ENCODE measurements around the gene MTAP. TPM values are rescaled to one million over a fixed set of nuclear protein-coding genes. Genes with fewer than 3 reads are reported as not detected.

The MTAP gene
- total and polyA plus RNA-seq, 2 of the 13 experiments (the other 11 are each of a cell fraction or from before 2014, with no cell fraction given): 16.7 to 51.2 TPM

DNA sequence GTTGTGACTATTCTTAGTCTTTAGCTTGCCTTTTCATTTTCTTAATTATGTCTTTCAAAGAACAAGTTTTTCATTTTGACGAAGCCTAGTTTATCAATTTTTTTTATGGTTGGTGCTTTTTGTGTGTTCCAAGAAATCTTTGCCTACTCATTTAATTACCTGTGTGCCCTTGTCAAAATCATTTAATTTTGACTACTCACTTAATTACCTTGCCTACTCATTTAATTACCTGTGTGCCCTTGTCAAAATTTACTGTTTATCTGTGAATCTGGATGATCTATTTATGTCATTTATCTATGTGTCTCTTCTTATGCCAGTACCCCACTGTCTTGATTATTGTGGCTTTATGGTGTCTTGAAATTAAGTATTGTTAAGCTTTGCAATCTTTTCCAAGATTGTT, 63.9 kb downstream of the MTAP start (continued):
- TF ChIP-seq, protein P1, sequence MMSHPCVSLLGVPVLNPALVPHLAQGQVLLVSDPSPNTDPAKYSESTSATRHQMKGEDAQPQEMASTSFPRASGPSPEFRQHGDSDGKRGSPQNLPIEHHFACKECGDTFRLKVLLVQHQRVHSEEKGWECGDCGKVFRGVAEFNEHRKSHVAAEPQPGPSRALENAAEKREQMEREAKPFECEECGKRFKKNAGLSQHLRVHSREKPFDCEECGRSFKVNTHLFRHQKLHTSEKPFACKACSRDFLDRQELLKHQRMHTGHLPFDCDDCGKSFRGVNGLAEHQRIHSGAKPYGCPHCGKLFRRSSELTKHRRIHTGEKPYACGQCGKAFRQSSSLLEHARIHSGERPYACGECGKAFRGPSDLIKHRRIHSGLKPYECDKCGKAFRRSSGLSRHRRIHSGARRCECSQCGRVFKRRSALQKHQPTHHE (CRISPR knock-in tag; IDR thresholded peaks at IDR 0.05; ENCODE audit: borderline replicate concordance): no peak
- no peak for TF ChIP-seq ISL2 (CRISPR knock-in tag; IDR thresholded peaks at IDR 0.05)
- TF ChIP-seq AGO1 (IDR thresholded peaks at IDR 0.05; ENCODE audit: low read depth, low read length, poor library complexity, severe bottlenecking): no peak
- TF ChIP-seq ZNF737 (CRISPR knock-in tag; IDR thresholded peaks at IDR 0.05; ENCODE audit: borderline replicate concordance): no peak
- no peak for TF ChIP-seq RAD51 (IDR thresholded peaks at IDR 0.05; ENCODE audit: borderline replicate concordance)
- no peak for TF ChIP-seq SUZ12 (IDR thresholded peaks at IDR 0.05; ENCODE audit: low read depth, low read length)
- TF ChIP-seq SNAPC2 (CRISPR knock-in tag; IDR thresholded peaks at IDR 0.05): no peak

DNA sequence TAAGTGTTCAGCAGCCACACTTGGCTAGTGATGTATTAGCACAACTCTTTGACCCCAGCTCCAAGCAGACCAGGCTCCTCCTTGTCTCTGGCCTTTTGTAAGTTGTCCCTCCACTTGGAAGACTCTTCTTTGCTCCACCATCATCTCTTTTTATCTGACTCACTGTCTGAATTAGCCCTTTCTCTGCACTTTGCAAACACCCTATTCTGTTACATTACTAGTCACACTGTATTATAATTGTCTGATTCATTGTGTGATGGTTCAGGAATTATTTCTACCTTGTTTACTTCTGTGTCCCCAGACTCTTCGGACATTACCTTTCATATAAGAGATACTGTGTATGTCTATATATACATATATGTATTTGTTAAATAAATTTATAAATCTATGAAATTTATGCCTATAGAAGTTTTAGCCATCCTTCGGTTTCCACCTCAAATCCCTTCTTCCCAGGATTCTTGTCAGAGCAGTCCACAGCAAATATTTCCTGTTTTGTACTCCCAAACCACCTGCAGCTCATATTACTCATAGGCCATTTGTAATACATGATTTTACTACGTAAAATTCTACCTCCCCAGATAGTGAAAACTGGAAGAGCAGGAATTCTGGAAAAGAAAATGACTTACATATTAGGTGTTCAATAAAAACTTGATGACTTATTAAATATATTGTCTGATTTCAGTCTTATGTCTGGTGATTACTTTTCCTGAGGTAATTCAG, 69.0 kb downstream of the MTAP start:
- DNase-seq (ENCODE audit: low spot score): no peak
- no peaks in the 10 kb centered on the region for H3K9me3 ChIP-seq (ENCODE audit: low read length)
- POLR2A ChIA-PET: no interaction called here

More for the DNA sequence above, 69.0 kb downstream of the MTAP start:
- peaks cover 2% of the 10 kb centered on the region in 2 experiments; a peak in 3 of 5 replicates for H3K36me3 ChIP-seq (replicated peaks in 1 of 2; ENCODE audit: control insufficient read depth in 1 of 2, insufficient read depth in 2 of 2, low read length in 2 of 2)
- FAIRE-seq (no peak), ATAC-seq (no peak)
- H3K4me3 ChIP-seq (replicated peaks in 1 of 3; ENCODE audit: insufficient read depth in 1 of 3, low read depth in 2 of 3, low read length in 3 of 3): no peak overlapping the region
- no peak overlapping the region for H2AFZ ChIP-seq (ENCODE audit: low read length)
- H3K27me3 ChIP-seq (ENCODE audit: control insufficient read depth in 1 of 2, insufficient read depth in 2 of 2, low read length in 2 of 2): no peaks in the 10 kb centered on the region
- H3K79me2 ChIP-seq (ENCODE audit: insufficient read depth, low read length): no peaks in the 10 kb centered on the region
- H3K4me2 ChIP-seq (ENCODE audit: low read depth, low read length): no peak overlapping the region
- no peaks in the 10 kb centered on the region for H4K20me1 ChIP-seq (ENCODE audit: insufficient read depth, low read length)
- 98% methylated on average over 3 of the region's 3 CpGs for WGBS (ENCODE audit: low lambda C conversion rate)
- in situ Hi-C loops (cut with HindIII; ENCODE audit: extremely low pct_ligation_motif_present, low pct_unique_long_range_greater_than_20kb) (no loop called here), intact Hi-C loops (cut with micrococcal nuclease; ENCODE audit: unreplicated experiment) (no loop called here)
- H3K27ac ChIP-seq (ENCODE audit: extremely low read length, insufficient read depth, low read length): no peak overlapping the region
- no peak overlapping the region for H3K9ac ChIP-seq (ENCODE audit: insufficient read depth, low read depth, low read length)
- TF ChIP-seq, protein P2, sequence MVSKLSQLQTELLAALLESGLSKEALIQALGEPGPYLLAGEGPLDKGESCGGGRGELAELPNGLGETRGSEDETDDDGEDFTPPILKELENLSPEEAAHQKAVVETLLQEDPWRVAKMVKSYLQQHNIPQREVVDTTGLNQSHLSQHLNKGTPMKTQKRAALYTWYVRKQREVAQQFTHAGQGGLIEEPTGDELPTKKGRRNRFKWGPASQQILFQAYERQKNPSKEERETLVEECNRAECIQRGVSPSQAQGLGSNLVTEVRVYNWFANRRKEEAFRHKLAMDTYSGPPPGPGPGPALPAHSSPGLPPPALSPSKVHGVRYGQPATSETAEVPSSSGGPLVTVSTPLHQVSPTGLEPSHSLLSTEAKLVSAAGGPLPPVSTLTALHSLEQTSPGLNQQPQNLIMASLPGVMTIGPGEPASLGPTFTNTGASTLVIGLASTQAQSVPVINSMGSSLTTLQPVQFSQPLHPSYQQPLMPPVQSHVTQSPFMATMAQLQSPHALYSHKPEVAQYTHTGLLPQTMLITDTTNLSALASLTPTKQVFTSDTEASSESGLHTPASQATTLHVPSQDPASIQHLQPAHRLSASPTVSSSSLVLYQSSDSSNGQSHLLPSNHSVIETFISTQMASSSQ (IDR thresholded peaks at IDR 0.05; ENCODE audit: low read depth): no peak
- TF ChIP-seq, protein P2 (CRISPR knock-in tag; IDR thresholded peaks at IDR 0.05; ENCODE audit: borderline replicate concordance): no peak
- TF ChIP-seq ZNF674 (CRISPR knock-in tag; IDR thresholded peaks at IDR 0.05; ENCODE audit: low read depth) (no peak), PHF5A (CRISPR knock-in tag; IDR thresholded peaks at IDR 0.05; ENCODE audit: low read depth, unreplicated experiment) (no peak), GABPB1 (CRISPR knock-in tag; IDR thresholded peaks at IDR 0.05) (no peak), CBX5 (CRISPR knock-in tag; IDR thresholded peaks at IDR 0.05; ENCODE audit: borderline replicate concordance) (no peak)
- BruUV-seq (replicated peaks): no TSS peak
- H3K4me1 ChIP-seq (ENCODE audit: insufficient read depth, low read length): no peaks in the 10 kb centered on the region
- CTCF ChIA-PET (ENCODE audit: low intra/inter-chr PET ratio, low total read pairs): no interaction called here
